SK-N-SH treated with all-trans-retinoic acid at 6 μM for 48 hours (cell line): Measurements from ENCODE around the gene FOXA2.

Source experiments
- ARNTL ChIP-seq: fragments of 450-650 bp; formaldehyde crosslinking; IDR thresholded peaks from 2 replicates; pipeline ENCODE4 v1.5.0; 2020; ENCODE audit warnings: low read depth, mild to moderate bottlenecking, moderate library complexity, borderline replicate concordance
- CREB5 ChIP-seq: fragments of 250-450 bp; sonication (Bioruptor Pico); IDR thresholded peaks from 2 replicates; pipeline ENCODE4 v1.5.1; 2020; ENCODE audit warnings: low read depth, mild to moderate bottlenecking, moderate library complexity
- ESRRG ChIP-seq: fragments of 250-450 bp; sonication (Bioruptor Pico); IDR thresholded peaks from 2 replicates; pipeline ENCODE4 v1.6.1; 2021; ENCODE audit warnings: mild to moderate bottlenecking
- OSR1 ChIP-seq: fragments of 250-450 bp; sonication (Bioruptor Pico); IDR thresholded peaks from 2 replicates; pipeline ENCODE4 v1.8.0; 2022; ENCODE audit warnings: moderate library complexity, mild to moderate bottlenecking, inconsistent platforms
- PATZ1 ChIP-seq: fragments of 250-450 bp; sonication (Bioruptor Pico); IDR thresholded peaks from 2 replicates; pipeline ENCODE4 v1.8.0; 2020; ENCODE audit warnings: mild to moderate bottlenecking, moderate library complexity, borderline replicate concordance
- POU6F1 ChIP-seq: fragments of 250-450 bp; sonication (Bioruptor Pico); IDR thresholded peaks from 2 replicates; pipeline ENCODE4 v1.8.0; 2021; ENCODE audit warnings: low read depth, mild to moderate bottlenecking, moderate library complexity, borderline replicate concordance
- PPARA ChIP-seq: fragments of 250-450 bp; sonication (Bioruptor Pico); IDR thresholded peaks from 2 replicates; pipeline ENCODE4 v1.5.0; 2020; ENCODE audit warnings: mild to moderate bottlenecking, borderline replicate concordance
- RARB ChIP-seq: fragments of 250-450 bp; sonication (Bioruptor Pico); IDR thresholded peaks from 2 replicates; pipeline ENCODE4 v1.8.0; 2021; ENCODE audit warnings: mild to moderate bottlenecking, moderate library complexity
- ZFP3 ChIP-seq: fragments of 250-450 bp; sonication (Bioruptor Pico); IDR thresholded peaks from 2 replicates; pipeline ENCODE4 v1.5.0; 2020; ENCODE audit warnings: mild to moderate bottlenecking, moderate library complexity
- ZNF70 ChIP-seq: fragments of 450-650 bp; formaldehyde crosslinking; IDR thresholded peaks from 2 replicates; pipeline ENCODE4 v1.5.0; 2020; ENCODE audit warnings: mild to moderate bottlenecking, moderate library complexity

- TF ChIP-seq CREB5 (CRISPR knock-in tag) (no peak), PPARA (no peak), ZNF70 (CRISPR knock-in tag) (no peak), PATZ1 (CRISPR knock-in tag) (no peak), OSR1 (CRISPR knock-in tag) (no peak), POU6F1 (CRISPR knock-in tag) (no peak), ESRRG (CRISPR knock-in tag) (no peak), ZFP3 (CRISPR knock-in tag) (no peak), ARNTL (no peak), RARB (CRISPR knock-in tag) (no peak)
These were observed 26.7 kb downstream of the FOXA2 start for GRCh38 chr20:22557403-22558276.
